Measurements from ENCODE around the gene ANKMY1. TPM values are rescaled to one million over a fixed set of nuclear protein-coding genes. Genes with fewer than 3 reads are reported as not detected.

The ANKMY1 gene
- total and polyA plus RNA-seq, 2 of the 13 experiments (the other 11 are each of a cell fraction or from before 2014, with no cell fraction given) = 11.7 to 18.8 TPM

DNA sequence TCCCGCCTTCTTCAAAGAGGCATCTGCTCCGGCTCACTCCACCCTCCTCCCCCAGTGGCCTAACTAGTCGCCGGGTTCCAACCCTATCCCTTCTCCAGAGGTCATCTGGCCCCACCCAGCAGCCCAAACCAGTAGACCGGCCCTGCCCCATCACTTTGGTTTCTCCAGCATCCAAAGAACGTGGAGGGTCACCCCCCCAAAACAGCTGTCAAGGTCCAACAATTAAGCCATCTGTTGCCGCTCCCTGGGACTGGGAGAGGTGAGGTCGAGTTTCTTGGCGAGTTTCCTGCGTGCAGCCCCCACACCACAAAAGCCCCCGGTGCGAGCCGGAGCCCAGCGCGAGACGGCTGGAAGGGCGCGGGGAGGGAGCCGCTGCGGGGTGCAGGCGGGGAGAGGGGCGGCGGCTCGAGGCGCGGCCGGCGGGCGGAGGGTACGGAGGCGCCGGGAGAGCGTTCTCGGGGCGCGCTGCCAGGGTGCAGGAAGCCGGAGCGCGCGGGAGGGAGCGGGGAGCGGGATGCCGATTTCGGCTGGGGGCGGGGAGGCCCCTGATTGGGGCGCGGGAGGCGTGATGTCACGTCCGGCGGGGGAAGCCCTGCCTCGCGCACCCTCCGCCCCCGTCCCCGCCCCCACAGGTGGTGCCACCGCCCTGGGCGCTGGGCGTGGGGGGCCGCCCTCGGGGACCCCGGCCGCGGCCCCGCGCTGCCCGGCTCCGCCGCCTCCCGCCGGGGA, 122.9 kb downstream of the ANKMY1 start (continued):
- TF ChIP-seq PRDM15 (CRISPR knock-in tag; IDR thresholded peaks at IDR 0.05) = no peak
- TF ChIP-seq FOXP1 (IDR thresholded peaks at IDR 0.05) = no peak
- TF ChIP-seq FOXP1 (CRISPR knock-in tag; IDR thresholded peaks at IDR 0.05) = no peak
- TF ChIP-seq NPAS2 (CRISPR knock-in tag; IDR thresholded peaks at IDR 0.05; ENCODE audit: borderline replicate concordance) = no peak
- no peak for TF ChIP-seq IKZF5 (CRISPR knock-in tag; IDR thresholded peaks at IDR 0.05)
- no peak for TF ChIP-seq YY1 (IDR thresholded peaks at IDR 0.05; ENCODE audit: insufficient read depth, insufficient replicate concordance, low read depth, low read length)
- TF ChIP-seq RARA (CRISPR knock-in tag; IDR thresholded peaks at IDR 0.05) = no peak
- 0 out of 2 replicates have a peak, but pooled peaks have one; percentile 16 for TF ChIP-seq ZNF800 (CRISPR knock-in tag; IDR thresholded peaks at IDR 0.05)
- TF ChIP-seq AHDC1 (CRISPR knock-in tag; IDR thresholded peaks at IDR 0.05; ENCODE audit: borderline replicate concordance) = no peak
- TF ChIP-seq NCOR1 (IDR thresholded peaks at IDR 0.05; ENCODE audit: borderline replicate concordance, low read length) = no peak
- TF ChIP-seq, protein P1, sequence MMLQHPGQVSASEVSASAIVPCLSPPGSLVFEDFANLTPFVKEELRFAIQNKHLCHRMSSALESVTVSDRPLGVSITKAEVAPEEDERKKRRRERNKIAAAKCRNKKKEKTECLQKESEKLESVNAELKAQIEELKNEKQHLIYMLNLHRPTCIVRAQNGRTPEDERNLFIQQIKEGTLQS (CRISPR knock-in tag; IDR thresholded peaks at IDR 0.05) = 0 out of 2 replicates have a peak, but pooled peaks have one; percentile 31
- TF ChIP-seq, protein P2, sequence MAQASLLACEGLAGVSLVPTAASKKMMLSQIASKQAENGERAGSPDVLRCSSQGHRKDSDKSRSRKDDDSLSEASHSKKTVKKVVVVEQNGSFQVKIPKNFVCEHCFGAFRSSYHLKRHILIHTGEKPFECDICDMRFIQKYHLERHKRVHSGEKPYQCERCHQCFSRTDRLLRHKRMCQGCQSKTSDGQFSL (CRISPR knock-in tag; IDR thresholded peaks at IDR 0.05) = no peak
- TF ChIP-seq CBX5 (CRISPR knock-in tag; IDR thresholded peaks at IDR 0.05; ENCODE audit: borderline replicate concordance) = no peak
- TF ChIP-seq XBP1 (CRISPR knock-in tag; IDR thresholded peaks at IDR 0.05) = no peak

Data from HepG2 (cell line).